Activated CD8-positive, alpha-beta T cell treated with anti-CD3 and anti-CD28 coated beads, Interleukin-2, amount 10 ng/mL, durations not matched to agents 7 days and 5 days (primary cell): ENCODE data around the gene PKIB. TPM values are rescaled to one million over a fixed set of nuclear protein-coding genes. Genes with fewer than 3 reads are reported as not detected.
A peak's percentile ranks its signal among the peaks of the same experiment; 100 is the strongest.
"Not testable (repeated sequence)": the region's sequence is repeated elsewhere in the genome, so short reads cannot be mapped to it uniquely, and the experiment has no call there.

ENCODE experiments used
- ATAC-seq: fragments of 150-1000 bp; cut with Tn5 transposase; one replicate; pipeline ENCODE4 v1.10.0; 2021; ENCODE audit warnings: moderate library complexity
- CTCF ChIA-PET: fragments of 350-600 bp; sonication (Branson Sonifier 250); formaldehyde crosslinking; loops from one replicate; lab custom pipeline; 2021; ENCODE audit warnings: antibody characterized with exemption; lab: Charles Lee
- POLR2A ChIA-PET: fragments of 350-600 bp; sonication (Branson Sonifier 250); formaldehyde crosslinking; loops from one replicate; lab custom pipeline; 2021; ENCODE audit warnings: antibody characterized with exemption; lab: Charles Lee
- DNase-seq: peaks from one replicate; pipeline ENCODE4 v3.0.0-alpha.2; 2020
- H3K27ac Mint-ChIP-seq: one replicate; pipeline ENCODE4 v1.8.0; 2021; ENCODE audit warnings: mild to moderate bottlenecking, mixed read lengths
- H3K27me3 Mint-ChIP-seq: one replicate; pipeline ENCODE4 v1.8.0; 2021; ENCODE audit warnings: low read depth, mixed read lengths
- H3K36me3 Mint-ChIP-seq: one replicate; pipeline ENCODE4 v1.8.0; 2021; ENCODE audit warnings: low read depth, mixed read lengths
- H3K4me1 Mint-ChIP-seq: one replicate; pipeline ENCODE4 v1.8.0; 2021; ENCODE audit warnings: low read depth, mixed read lengths
- H3K4me3 Mint-ChIP-seq: one replicate; pipeline ENCODE4 v1.8.0; 2021; ENCODE audit warnings: mild to moderate bottlenecking, mixed read lengths
- H3K9me3 Mint-ChIP-seq: one replicate; pipeline ENCODE4 v1.8.0; 2022; ENCODE audit warnings: mixed read lengths; ENCODE audit not compliant: insufficient read depth
- total RNA-seq, 2 experiments: library from RNA; stranded (reverse); gene quantifications; one replicate each; pipeline ENCODE4 v1.2.3, GENCODE V29; 2021

PKIB gene
- total RNA-seq, 2 experiments from 2014 or later = 0.44 to 0.76 TPM

- no peaks in the 10 kb centered on the region for H3K27me3 Mint-ChIP-seq
- DNase-seq = no peak
Measured at GRCh38 chr6:122589115-122589514, 21.1 kb upstream of the PKIB start.

DNA sequence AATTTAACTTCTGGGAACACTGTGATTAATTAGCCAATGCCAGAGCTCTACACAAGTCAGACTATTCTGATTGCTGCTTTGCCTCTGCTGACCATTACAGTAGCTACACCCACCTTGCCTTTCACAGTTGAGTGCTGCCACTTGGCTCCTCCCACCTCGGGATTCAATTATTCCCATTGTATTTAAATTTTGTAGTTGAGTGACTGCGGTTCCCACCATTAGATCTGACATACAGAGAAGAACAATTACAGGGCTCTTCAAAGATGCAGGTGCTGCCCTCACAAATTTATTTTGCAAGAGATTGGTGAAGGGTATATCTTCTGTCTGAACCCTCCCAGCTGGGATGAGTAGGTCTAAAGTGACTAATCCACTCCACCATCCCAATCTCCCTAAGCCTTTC is 11.9 kb upstream of the PKIB start:
- H3K9me3 Mint-ChIP-seq, POLR2A ChIA-PET, ATAC-seq, H3K36me3 Mint-ChIP-seq, CTCF ChIA-PET, H3K4me1 Mint-ChIP-seq, H3K4me3 Mint-ChIP-seq, H3K27ac Mint-ChIP-seq, H3K27me3 Mint-ChIP-seq, DNase-seq: not testable (repeated sequence)

More at GRCh38 chr6:122589115-122589514, 21.1 kb upstream of the PKIB start:
- CTCF ChIA-PET = no interaction called here
- Mint-ChIP-seq H3K4me3 (no peak overlapping the region), H3K27ac (no peak overlapping the region), H3K4me1 (no peaks in the 10 kb centered on the region), H3K9me3 (no peaks in the 10 kb centered on the region), H3K36me3 (no peaks in the 10 kb centered on the region)
- no peak for ATAC-seq
- POLR2A ChIA-PET = no interaction called here

GRCh38 chr6:122604676-122605075 is 5.5 kb upstream of the PKIB start:
- ChIA-PET CTCF (no interaction called here), POLR2A (no interaction called here)
- ATAC-seq (no peak), DNase-seq (no peak)
- H3K27me3 Mint-ChIP-seq = peaks cover 15% of the 10 kb centered on the region
- H3K9me3 Mint-ChIP-seq = no peaks in the 10 kb centered on the region
- H3K27ac Mint-ChIP-seq = no peak overlapping the region
- no peak overlapping the region for H3K4me3 Mint-ChIP-seq
- peaks cover 4% of the 10 kb centered on the region for H3K4me1 Mint-ChIP-seq
- no peaks in the 10 kb centered on the region for H3K36me3 Mint-ChIP-seq

GRCh38 chr6:122610690-122611455 is 668 bp downstream of the PKIB start:
- H3K4me3 Mint-ChIP-seq = peak overlapping the region; percentile 70
- peaks cover 16% of the 10 kb centered on the region for H3K4me1 Mint-ChIP-seq
- no peaks in the 10 kb centered on the region for H3K36me3 Mint-ChIP-seq
- H3K27ac Mint-ChIP-seq = no peak overlapping the region
- DNase-seq (peak; percentile 30), ATAC-seq (peak; percentile 45)
- POLR2A ChIA-PET = no interaction called here
- no peaks in the 10 kb centered on the region for H3K9me3 Mint-ChIP-seq
- CTCF ChIA-PET = interaction anchor here (1.5 kb wide), 1 partner anchor 81 kb away, joined by 9 read pairs; no protein-coding TSS in a partner anchor
- peaks cover 41% of the 10 kb centered on the region for H3K27me3 Mint-ChIP-seq

GRCh38 chr6:122612838-122613237 is 2.6 kb downstream of the PKIB start:
- ATAC-seq (no peak), DNase-seq (no peak)
- Mint-ChIP-seq H3K36me3 (no peaks in the 10 kb centered on the region), H3K9me3 (no peaks in the 10 kb centered on the region), H3K27me3 (peaks cover 45% of the 10 kb centered on the region), H3K4me3 (no peak overlapping the region), H3K27ac (no peak overlapping the region), H3K4me1 (peaks cover 16% of the 10 kb centered on the region)
- CTCF ChIA-PET = no interaction called here
- POLR2A ChIA-PET = no interaction called here

DNA sequence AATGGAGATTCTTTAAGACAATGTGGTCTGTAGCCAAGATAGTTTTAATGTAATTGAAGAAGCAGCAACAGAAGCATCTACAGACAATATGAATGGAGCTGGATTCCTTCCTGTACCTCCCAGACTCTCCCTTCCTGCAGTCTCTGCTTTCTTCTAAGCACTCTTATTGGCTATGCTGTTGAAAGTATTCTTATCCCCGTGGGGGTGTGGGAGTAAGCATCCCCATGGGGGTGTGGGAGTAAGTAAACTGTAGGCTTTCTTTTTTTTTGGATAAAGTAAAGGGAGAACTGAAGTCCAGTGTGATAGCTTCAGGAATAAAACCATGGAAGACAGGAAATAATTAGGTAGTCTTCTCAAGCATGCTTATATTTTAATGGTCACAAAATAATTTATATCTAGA is 4.1 kb downstream of the PKIB start:
- ChIA-PET POLR2A (no interaction called here), CTCF (no interaction called here)
- Mint-ChIP-seq H3K4me3 (no peak overlapping the region), H3K27me3 (peaks cover 40% of the 10 kb centered on the region), H3K27ac (no peak overlapping the region), H3K4me1 (peaks cover 16% of the 10 kb centered on the region), H3K36me3 (no peaks in the 10 kb centered on the region), H3K9me3 (no peaks in the 10 kb centered on the region)
- DNase-seq (no peak), ATAC-seq (no peak)

GRCh38 chr6:122615409-122615808 is 5.2 kb downstream of the PKIB start:
- ChIA-PET POLR2A (no interaction called here), CTCF (no interaction called here)
- DNase-seq (no peak), ATAC-seq (no peak)
- peaks cover 41% of the 10 kb centered on the region for H3K27me3 Mint-ChIP-seq
- no peak overlapping the region for H3K4me3 Mint-ChIP-seq
- peaks cover 9% of the 10 kb centered on the region for H3K4me1 Mint-ChIP-seq
- no peaks in the 10 kb centered on the region for H3K36me3 Mint-ChIP-seq
- no peaks in the 10 kb centered on the region for H3K9me3 Mint-ChIP-seq
- no peak overlapping the region for H3K27ac Mint-ChIP-seq

DNA sequence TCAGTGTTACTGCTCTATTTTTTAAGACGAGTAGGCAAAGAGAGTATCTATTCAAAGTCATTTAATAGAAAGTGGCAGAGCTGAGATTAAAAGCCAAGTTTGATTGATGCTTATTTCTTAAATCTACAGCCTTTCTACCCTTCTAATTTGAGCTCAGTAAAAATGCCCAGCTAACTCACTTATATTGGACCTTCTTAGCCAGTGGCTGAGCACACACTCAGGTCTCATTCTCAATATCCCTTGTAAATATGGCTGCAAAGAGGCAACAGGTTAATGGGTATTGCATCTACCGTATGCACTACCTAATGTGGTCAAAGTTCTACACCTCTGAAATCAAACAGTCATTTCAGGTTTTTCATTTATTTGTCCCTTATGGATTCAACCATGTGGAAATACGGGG is 6.7 kb downstream of the PKIB start:
- DNase-seq (no peak), ATAC-seq (no peak)
- no peaks in the 10 kb centered on the region for H3K9me3 Mint-ChIP-seq
- H3K36me3 Mint-ChIP-seq = no peaks in the 10 kb centered on the region
- H3K4me3 Mint-ChIP-seq = no peak overlapping the region
- ChIA-PET CTCF (interaction anchor here (0.9 kb wide), 1 partner anchor 15 kb away, joined by 3 read pairs; no protein-coding TSS in a partner anchor), POLR2A (no interaction called here)
- peaks cover 35% of the 10 kb centered on the region for H3K27me3 Mint-ChIP-seq
- H3K4me1 Mint-ChIP-seq = no peaks in the 10 kb centered on the region
- no peak overlapping the region for H3K27ac Mint-ChIP-seq

DNA sequence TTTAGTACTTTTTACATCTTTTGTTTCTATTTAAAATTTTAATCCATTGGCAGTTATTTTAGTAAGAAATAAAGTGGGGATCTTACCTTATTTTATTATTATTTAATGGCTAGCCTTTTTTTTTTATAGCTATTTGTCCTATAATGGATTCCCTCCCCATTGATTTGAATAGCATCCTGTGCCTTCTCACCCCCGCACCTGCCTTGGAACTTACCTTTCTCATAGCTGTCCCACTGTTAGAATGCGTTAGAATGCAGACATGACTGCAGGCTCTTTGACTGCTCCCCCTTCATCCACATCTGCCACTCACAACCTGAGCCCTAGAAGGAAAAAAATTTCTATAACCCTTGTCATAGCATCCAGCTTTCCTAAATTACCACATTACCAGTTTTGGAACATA is 9.1 kb downstream of the PKIB start:
- ChIA-PET CTCF (no interaction called here), POLR2A (no interaction called here)
- Mint-ChIP-seq H3K27me3 (peaks cover 34% of the 10 kb centered on the region), H3K27ac (no peak overlapping the region), H3K36me3 (no peaks in the 10 kb centered on the region), H3K4me3 (no peak overlapping the region), H3K4me1 (no peaks in the 10 kb centered on the region), H3K9me3 (no peaks in the 10 kb centered on the region)
- DNase-seq (no peak), ATAC-seq (no peak)

DNA sequence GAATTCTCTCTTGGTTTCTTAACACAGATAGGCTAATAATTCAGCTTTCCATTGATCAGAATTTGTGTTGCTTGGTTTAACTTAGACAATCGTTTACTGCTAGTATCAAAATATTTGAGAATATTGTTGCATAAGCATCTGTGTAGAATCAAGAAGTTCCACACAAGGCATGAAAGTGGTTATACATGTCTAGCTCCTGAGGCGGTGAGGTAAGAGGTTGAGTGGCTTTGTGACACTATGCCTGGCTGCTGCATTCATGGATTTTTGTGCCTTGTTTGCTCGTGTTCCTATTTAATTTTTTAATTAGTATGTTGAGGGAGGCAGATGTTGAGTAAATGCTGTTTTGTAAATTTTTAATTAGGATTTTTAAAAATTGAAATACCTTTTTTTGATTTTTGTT is 10.2 kb downstream of the PKIB start:
- H3K27me3 Mint-ChIP-seq = peaks cover 31% of the 10 kb centered on the region
- POLR2A ChIA-PET = no interaction called here
- no peak for DNase-seq
- CTCF ChIA-PET = no interaction called here
- H3K4me3 Mint-ChIP-seq = no peak overlapping the region
- no peaks in the 10 kb centered on the region for H3K4me1 Mint-ChIP-seq
- no peak for ATAC-seq
- H3K36me3 Mint-ChIP-seq = no peaks in the 10 kb centered on the region
- H3K9me3 Mint-ChIP-seq = no peaks in the 10 kb centered on the region
- H3K27ac Mint-ChIP-seq = no peak overlapping the region

DNA sequence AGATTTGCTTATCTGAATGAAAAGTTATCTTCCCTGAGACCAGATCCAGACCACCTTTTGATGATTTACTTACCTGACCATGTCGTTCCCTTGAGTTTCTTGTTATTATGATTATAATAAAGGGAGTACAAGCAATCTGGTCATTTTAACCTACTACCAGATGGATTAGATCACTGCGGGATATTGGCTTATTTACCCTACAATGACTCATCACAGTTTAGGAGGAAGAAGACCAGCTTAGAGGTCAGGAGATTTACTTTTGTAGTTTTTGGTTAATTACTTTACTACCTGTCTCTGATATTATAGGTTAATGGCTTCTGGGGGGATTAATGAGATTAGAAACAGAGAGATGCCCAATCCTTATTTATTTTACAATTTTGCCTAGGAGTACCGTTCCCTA is 10.7 kb downstream of the PKIB start:
- H3K4me3 Mint-ChIP-seq = no peak overlapping the region
- H3K27me3 Mint-ChIP-seq = peaks cover 28% of the 10 kb centered on the region
- no peaks in the 10 kb centered on the region for H3K9me3 Mint-ChIP-seq
- ChIA-PET POLR2A (no interaction called here), CTCF (no interaction called here)
- DNase-seq (no peak), ATAC-seq (no peak)
- H3K4me1 Mint-ChIP-seq = no peaks in the 10 kb centered on the region
- H3K27ac Mint-ChIP-seq = no peak overlapping the region
- no peaks in the 10 kb centered on the region for H3K36me3 Mint-ChIP-seq

- DNase-seq = no peak
- ChIA-PET CTCF (no interaction called here), POLR2A (no interaction called here)
- Mint-ChIP-seq H3K27me3 (peaks cover 24% of the 10 kb centered on the region), H3K4me1 (no peaks in the 10 kb centered on the region), H3K9me3 (no peaks in the 10 kb centered on the region), H3K27ac (no peak overlapping the region), H3K4me3 (no peak overlapping the region), H3K36me3 (no peaks in the 10 kb centered on the region)
- ATAC-seq = no peak
Measured at GRCh38 chr6:122621638-122622037, 11.4 kb downstream of the PKIB start.

GRCh38 chr6:122622479-122622878 is 12.3 kb downstream of the PKIB start:
- ChIA-PET CTCF (no interaction called here), POLR2A (no interaction called here)
- no peaks in the 10 kb centered on the region for H3K36me3 Mint-ChIP-seq
- DNase-seq = no peak
- H3K27me3 Mint-ChIP-seq = peaks cover 21% of the 10 kb centered on the region
- no peak overlapping the region for H3K4me3 Mint-ChIP-seq
- no peak overlapping the region for H3K27ac Mint-ChIP-seq
- H3K9me3 Mint-ChIP-seq = no peaks in the 10 kb centered on the region
- ATAC-seq = no peak
- H3K4me1 Mint-ChIP-seq = no peaks in the 10 kb centered on the region
